NCI-H460 (cell line): ENCODE results near the gene POC1A. TPM values are rescaled to one million over a fixed set of nuclear protein-coding genes. Genes with fewer than 3 reads are reported as not detected.

Experiments
- DNase-seq: peaks from one replicate; pipeline ENCODE4 v3.0.0-alpha.2; 2016; ENCODE audit warnings: low read depth; ENCODE audit errors: extremely low read depth
- total RNA-seq: library from RNA; depleted of rRNA; stranded (reverse); fragments of >200 nt; shearing (Covaris generic); gene quantifications from 2 replicates; pipeline ENCODE4 v1.2.3, GENCODE V29; 2014

The POC1A gene
- total RNA-seq, 1 experiment from 2014 or later = 11.0 TPM

GRCh38 chr3:52089691-52090090, 64.5 kb downstream of the POC1A start:
- no peak for DNase-seq

- DNase-seq = no peak
Observed at GRCh38 chr3:52088445-52089367, 65.5 kb downstream of the POC1A start.

GRCh38 chr3:52087731-52088130, 66.5 kb downstream of the POC1A start:
- no peak for DNase-seq

GRCh38 chr3:52086976-52087663, 67.1 kb downstream of the POC1A start:
- no peak for DNase-seq

GRCh38 chr3:52086461-52086860, 67.8 kb downstream of the POC1A start:
- DNase-seq = no peak

GRCh38 chr3:52085681-52086282, 68.4 kb downstream of the POC1A start:
- DNase-seq = no peak

GRCh38 chr3:52084954-52085680, 69.1 kb downstream of the POC1A start:
- DNase-seq = no peak

GRCh38 chr3:52084216-52084945, 69.8 kb downstream of the POC1A start:
- DNase-seq = no peak

- DNase-seq = no peak
Observed at GRCh38 chr3:52083556-52084087, 70.6 kb downstream of the POC1A start.

- DNase-seq = no peak
Observed at GRCh38 chr3:52082951-52083350, 71.3 kb downstream of the POC1A start.

- no peak for DNase-seq
Observed at GRCh38 chr3:52080830-52081719, 73.1 kb downstream of the POC1A start.

- no peak for DNase-seq
Observed at GRCh38 chr3:52079958-52080357, 74.3 kb downstream of the POC1A start.

- DNase-seq = no peak
Observed at GRCh38 chr3:52078781-52079560, 75.3 kb downstream of the POC1A start.

GRCh38 chr3:52077925-52078324, 76.3 kb downstream of the POC1A start:
- DNase-seq = no peak

- DNase-seq = no peak
Observed at GRCh38 chr3:52076896-52077780, 77.1 kb downstream of the POC1A start.

GRCh38 chr3:52073490-52073889, 80.7 kb downstream of the POC1A start:
- DNase-seq = no peak

GRCh38 chr3:52072471-52072870, 81.8 kb downstream of the POC1A start:
- DNase-seq = no peak
